Activated naive CD8-positive, alpha-beta T cell treated with anti-CD3 and anti-CD28 coated beads, Interleukin-2, amount 50 U/mL, for 24 hours (primary cell): ENCODE measurements around the gene SLC22A7.
A peak's percentile ranks its signal among the peaks of the same experiment; 100 is the strongest.

ENCODE experiments used
- ATAC-seq: fragments of 150-1000 bp; cut with Tn5 transposase; one replicate; pipeline ENCODE4 v1.10.0; 2021
- DNase-seq: peaks from one replicate; pipeline ENCODE4 v3.0.0; 2021
- H3K27ac Mint-ChIP-seq: one replicate; pipeline ENCODE4 v1.8.0; 2021; ENCODE audit warnings: mild to moderate bottlenecking, mixed read lengths
- H3K27me3 Mint-ChIP-seq: one replicate; pipeline ENCODE4 v1.8.0; 2021; ENCODE audit warnings: mixed read lengths
- H3K36me3 Mint-ChIP-seq: one replicate; pipeline ENCODE4 v1.8.0; 2021; ENCODE audit warnings: low read depth, mixed read lengths
- H3K4me1 Mint-ChIP-seq: one replicate; pipeline ENCODE4 v1.8.0; 2021; ENCODE audit warnings: mixed read lengths
- H3K4me3 Mint-ChIP-seq: one replicate; pipeline ENCODE4 v1.8.0; 2021; ENCODE audit warnings: mild to moderate bottlenecking, moderate library complexity, mixed read lengths
- H3K9me3 Mint-ChIP-seq: one replicate; pipeline ENCODE4 v1.8.0; 2021; ENCODE audit warnings: mixed read lengths

The SLC22A7 gene

GRCh38 chr6:43284991-43285781, 12.9 kb upstream of the SLC22A7 start:
- peaks cover 28% of the 10 kb centered on the region for H3K27me3 Mint-ChIP-seq
- ATAC-seq (no peak), DNase-seq (no peak)
- H3K27ac Mint-ChIP-seq, result no peak overlapping the region
- H3K36me3 Mint-ChIP-seq, result no peaks in the 10 kb centered on the region
- H3K4me3 Mint-ChIP-seq, result no peak overlapping the region
- H3K4me1 Mint-ChIP-seq, result no peaks in the 10 kb centered on the region
- H3K9me3 Mint-ChIP-seq, result no peaks in the 10 kb centered on the region

GRCh38 chr6:43285832-43286231, 12.2 kb upstream of the SLC22A7 start:
- Mint-ChIP-seq H3K27me3 (peaks cover 24% of the 10 kb centered on the region), H3K4me1 (no peaks in the 10 kb centered on the region), H3K27ac (no peak overlapping the region), H3K36me3 (no peaks in the 10 kb centered on the region), H3K9me3 (no peaks in the 10 kb centered on the region), H3K4me3 (no peak overlapping the region)
- ATAC-seq, result no peak
- no peak for DNase-seq

- Mint-ChIP-seq H3K4me3 (no peak overlapping the region), H3K9me3 (no peaks in the 10 kb centered on the region), H3K27me3 (peaks cover 22% of the 10 kb centered on the region), H3K36me3 (no peaks in the 10 kb centered on the region), H3K4me1 (no peaks in the 10 kb centered on the region), H3K27ac (no peak overlapping the region)
- DNase-seq (no peak), ATAC-seq (no peak)
These were observed 11.5 kb upstream of the SLC22A7 start for GRCh38 chr6:43286456-43286979.

- ATAC-seq (no peak), DNase-seq (no peak)
- Mint-ChIP-seq H3K4me3 (no peak overlapping the region), H3K27me3 (peaks cover 22% of the 10 kb centered on the region), H3K9me3 (no peaks in the 10 kb centered on the region), H3K36me3 (no peaks in the 10 kb centered on the region), H3K27ac (no peak overlapping the region), H3K4me1 (no peaks in the 10 kb centered on the region)
These were observed 10.9 kb upstream of the SLC22A7 start for GRCh38 chr6:43286980-43287716.

- no peaks in the 10 kb centered on the region for H3K9me3 Mint-ChIP-seq
- no peak for ATAC-seq
- peaks cover 22% of the 10 kb centered on the region for H3K27me3 Mint-ChIP-seq
- H3K4me3 Mint-ChIP-seq, result no peak overlapping the region
- H3K27ac Mint-ChIP-seq, result no peak overlapping the region
- H3K36me3 Mint-ChIP-seq, result no peaks in the 10 kb centered on the region
- H3K4me1 Mint-ChIP-seq, result no peaks in the 10 kb centered on the region
- DNase-seq, result no peak
These were observed 10.1 kb upstream of the SLC22A7 start for GRCh38 chr6:43287717-43288679.

- Mint-ChIP-seq H3K27me3 (peaks cover 19% of the 10 kb centered on the region), H3K36me3 (no peaks in the 10 kb centered on the region), H3K27ac (peak overlapping the region; percentile 11), H3K4me3 (no peak overlapping the region), H3K4me1 (no peaks in the 10 kb centered on the region), H3K9me3 (no peaks in the 10 kb centered on the region)
- DNase-seq (no peak), ATAC-seq (no peak)
These were observed 7.6 kb upstream of the SLC22A7 start for GRCh38 chr6:43290339-43290904.

GRCh38 chr6:43290905-43291355, 7.1 kb upstream of the SLC22A7 start:
- Mint-ChIP-seq H3K27ac (no peak overlapping the region), H3K27me3 (peaks cover 14% of the 10 kb centered on the region), H3K36me3 (no peaks in the 10 kb centered on the region), H3K9me3 (no peaks in the 10 kb centered on the region), H3K4me1 (no peaks in the 10 kb centered on the region), H3K4me3 (no peak overlapping the region)
- no peak for ATAC-seq
- no peak for DNase-seq

GRCh38 chr6:43291708-43292107, 6.4 kb upstream of the SLC22A7 start:
- ATAC-seq (no peak), DNase-seq (no peak)
- Mint-ChIP-seq H3K27me3 (peaks cover 8% of the 10 kb centered on the region), H3K9me3 (no peaks in the 10 kb centered on the region), H3K27ac (no peak overlapping the region), H3K36me3 (no peaks in the 10 kb centered on the region), H3K4me3 (no peak overlapping the region), H3K4me1 (no peaks in the 10 kb centered on the region)

- ATAC-seq, result no peak
- no peak overlapping the region for H3K4me3 Mint-ChIP-seq
- H3K27me3 Mint-ChIP-seq, result peaks cover 4% of the 10 kb centered on the region
These were observed 5.7 kb upstream of the SLC22A7 start for GRCh38 chr6:43292341-43292740.

GRCh38 chr6:43292763-43293318, 5.2 kb upstream of the SLC22A7 start:
- no peaks in the 10 kb centered on the region for H3K4me1 Mint-ChIP-seq
- H3K27ac Mint-ChIP-seq, result no peak overlapping the region
- H3K9me3 Mint-ChIP-seq, result no peaks in the 10 kb centered on the region
- DNase-seq (no peak), ATAC-seq (no peak)
- no peaks in the 10 kb centered on the region for H3K36me3 Mint-ChIP-seq
- no peak overlapping the region for H3K4me3 Mint-ChIP-seq
- H3K27me3 Mint-ChIP-seq, result peaks cover 2% of the 10 kb centered on the region

More at GRCh38 chr6:43292341-43292740, 5.7 kb upstream of the SLC22A7 start:
- H3K9me3 Mint-ChIP-seq, result no peaks in the 10 kb centered on the region
- H3K27ac Mint-ChIP-seq, result no peak overlapping the region
- H3K4me1 Mint-ChIP-seq, result no peaks in the 10 kb centered on the region
- no peak for DNase-seq
- no peaks in the 10 kb centered on the region for H3K36me3 Mint-ChIP-seq

GRCh38 chr6:43293698-43294097, 4.4 kb upstream of the SLC22A7 start:
- Mint-ChIP-seq H3K4me1 (no peaks in the 10 kb centered on the region), H3K9me3 (no peaks in the 10 kb centered on the region), H3K36me3 (no peaks in the 10 kb centered on the region), H3K4me3 (no peak overlapping the region), H3K27me3 (peaks cover 2% of the 10 kb centered on the region), H3K27ac (no peak overlapping the region)
- ATAC-seq (no peak), DNase-seq (no peak)

GRCh38 chr6:43294536-43294935, 3.5 kb upstream of the SLC22A7 start:
- H3K27ac Mint-ChIP-seq, result no peak overlapping the region
- H3K27me3 Mint-ChIP-seq, result no peaks in the 10 kb centered on the region
- no peaks in the 10 kb centered on the region for H3K4me1 Mint-ChIP-seq
- ATAC-seq (no peak), DNase-seq (no peak)
- H3K4me3 Mint-ChIP-seq, result no peak overlapping the region
- no peaks in the 10 kb centered on the region for H3K9me3 Mint-ChIP-seq
- no peaks in the 10 kb centered on the region for H3K36me3 Mint-ChIP-seq

GRCh38 chr6:43295456-43295855, 2.6 kb upstream of the SLC22A7 start:
- peaks cover 2% of the 10 kb centered on the region for H3K27me3 Mint-ChIP-seq
- no peaks in the 10 kb centered on the region for H3K4me1 Mint-ChIP-seq
- ATAC-seq (no peak), DNase-seq (no peak)
- H3K36me3 Mint-ChIP-seq, result no peaks in the 10 kb centered on the region
- H3K9me3 Mint-ChIP-seq, result no peaks in the 10 kb centered on the region
- H3K27ac Mint-ChIP-seq, result no peak overlapping the region
- H3K4me3 Mint-ChIP-seq, result no peak overlapping the region
